ENCODE data around the gene RSAD2. TPM values are rescaled to one million over a fixed set of nuclear protein-coding genes. Genes with fewer than 3 reads are reported as not detected.

The RSAD2 gene
- total RNA-seq, 1 donor from 2014 or later: 25.7 TPM

DNA sequence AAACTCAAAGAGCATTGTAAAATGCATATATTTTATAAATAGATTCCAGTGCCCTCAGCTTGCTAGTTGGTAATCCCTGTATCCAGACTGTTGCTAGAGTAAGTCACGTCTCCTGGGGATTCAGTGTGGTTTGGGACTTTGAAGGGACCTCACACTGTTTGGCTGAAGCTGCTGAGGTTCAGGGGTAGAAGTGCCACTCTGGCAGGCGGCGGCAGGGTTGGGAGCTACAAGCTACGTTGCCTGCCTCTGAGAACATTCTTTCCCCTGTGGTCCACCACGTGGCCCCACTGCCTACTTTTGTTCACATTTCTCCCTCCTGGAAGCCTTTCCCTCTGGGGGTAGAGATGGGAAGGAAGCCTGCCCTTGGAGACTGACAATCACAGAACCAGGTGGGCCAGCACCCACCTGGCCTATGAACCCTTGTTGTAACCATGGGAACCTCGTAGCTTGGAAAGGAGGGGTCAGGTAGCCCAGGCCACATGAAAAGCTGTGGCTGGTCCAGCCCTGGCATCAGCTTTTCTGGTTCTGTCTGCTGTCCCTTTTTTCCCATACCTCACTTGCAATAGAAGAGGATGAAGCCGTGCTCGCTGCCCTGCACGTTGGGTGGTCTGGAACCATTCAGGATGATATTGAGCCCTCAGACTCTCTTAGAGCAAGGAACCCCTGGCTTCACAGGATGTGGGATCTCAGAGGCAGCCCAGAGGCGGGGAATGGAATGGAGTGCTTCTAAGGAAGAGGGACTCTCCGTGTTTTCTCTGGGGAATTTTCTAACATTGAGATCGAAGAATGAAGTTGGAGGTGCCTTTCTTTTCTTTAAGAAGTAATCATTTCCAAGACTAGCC is 42.5 kb downstream of the RSAD2 start:
- DNase-seq (no peak), ATAC-seq (no peak)
- no peaks in the 10 kb centered on the region for H3K36me3 ChIP-seq
- TF ChIP-seq, protein P1, sequence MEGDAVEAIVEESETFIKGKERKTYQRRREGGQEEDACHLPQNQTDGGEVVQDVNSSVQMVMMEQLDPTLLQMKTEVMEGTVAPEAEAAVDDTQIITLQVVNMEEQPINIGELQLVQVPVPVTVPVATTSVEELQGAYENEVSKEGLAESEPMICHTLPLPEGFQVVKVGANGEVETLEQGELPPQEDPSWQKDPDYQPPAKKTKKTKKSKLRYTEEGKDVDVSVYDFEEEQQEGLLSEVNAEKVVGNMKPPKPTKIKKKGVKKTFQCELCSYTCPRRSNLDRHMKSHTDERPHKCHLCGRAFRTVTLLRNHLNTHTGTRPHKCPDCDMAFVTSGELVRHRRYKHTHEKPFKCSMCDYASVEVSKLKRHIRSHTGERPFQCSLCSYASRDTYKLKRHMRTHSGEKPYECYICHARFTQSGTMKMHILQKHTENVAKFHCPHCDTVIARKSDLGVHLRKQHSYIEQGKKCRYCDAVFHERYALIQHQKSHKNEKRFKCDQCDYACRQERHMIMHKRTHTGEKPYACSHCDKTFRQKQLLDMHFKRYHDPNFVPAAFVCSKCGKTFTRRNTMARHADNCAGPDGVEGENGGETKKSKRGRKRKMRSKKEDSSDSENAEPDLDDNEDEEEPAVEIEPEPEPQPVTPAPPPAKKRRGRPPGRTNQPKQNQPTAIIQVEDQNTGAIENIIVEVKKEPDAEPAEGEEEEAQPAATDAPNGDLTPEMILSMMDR (IDR thresholded peaks at IDR 0.05): no peak
- peaks cover 4% of the 10 kb centered on the region for H3K4me1 ChIP-seq
- no peak overlapping the region for H3K4me3 ChIP-seq
- H3K27me3 ChIP-seq: no peaks in the 10 kb centered on the region
- no peaks in the 10 kb centered on the region for H3K9me3 ChIP-seq
- no peak overlapping the region for H3K27ac ChIP-seq
- intact Hi-C loops (cut with DNase I): loop anchor here (10.0 kb wide), 1 partner anchor 105 kb away; no protein-coding TSS in a partner anchor

DNA sequence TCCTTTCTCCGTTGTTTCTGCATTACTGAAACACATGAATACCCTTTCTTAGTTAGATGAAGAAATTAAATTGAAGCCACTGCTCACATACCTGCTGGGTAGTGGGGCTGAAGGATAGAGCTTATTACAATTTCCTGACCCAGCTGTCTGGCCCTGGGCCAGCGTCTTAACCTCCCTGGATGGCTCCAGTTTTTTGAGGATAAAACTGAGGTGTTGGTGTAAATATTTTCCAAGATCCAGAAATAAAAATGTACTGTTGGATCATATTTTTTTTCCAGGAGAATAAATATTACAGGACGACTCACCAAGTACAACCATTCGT is 43.1 kb downstream of the RSAD2 start:
- ATAC-seq (no peak), DNase-seq (no peak)
- H3K27me3 ChIP-seq: no peaks in the 10 kb centered on the region
- H3K4me3 ChIP-seq: no peak overlapping the region
- H3K4me1 ChIP-seq: peaks cover 4% of the 10 kb centered on the region
- no peaks in the 10 kb centered on the region for H3K36me3 ChIP-seq
- TF ChIP-seq, protein P1 (IDR thresholded peaks at IDR 0.05): no peak
- intact Hi-C loops (cut with DNase I): no loop called here
- H3K27ac ChIP-seq: no peak overlapping the region
- H3K9me3 ChIP-seq: no peaks in the 10 kb centered on the region

GRCh38 chr2:6921321-6921922 is 43.8 kb downstream of the RSAD2 start:
- no peak for DNase-seq
- H3K27ac ChIP-seq: no peak overlapping the region
- intact Hi-C loops (cut with DNase I): no loop called here

GRCh38 chr2:6922201-6922656 is 44.7 kb downstream of the RSAD2 start:
- H3K27me3 ChIP-seq: no peaks in the 10 kb centered on the region
- no peaks in the 10 kb centered on the region for H3K4me1 ChIP-seq
- H3K9me3 ChIP-seq: no peaks in the 10 kb centered on the region
- intact Hi-C loops (cut with DNase I): no loop called here
- DNase-seq (no peak), ATAC-seq (no peak)
- TF ChIP-seq, protein P1 (IDR thresholded peaks at IDR 0.05): peak; percentile 9
- no peaks in the 10 kb centered on the region for H3K36me3 ChIP-seq
- H3K27ac ChIP-seq: no peak overlapping the region
- H3K4me3 ChIP-seq: no peak overlapping the region

More at GRCh38 chr2:6921321-6921922, 43.8 kb downstream of the RSAD2 start:
- TF ChIP-seq, protein P1 (IDR thresholded peaks at IDR 0.05): no peak
- ATAC-seq: no peak
- no peaks in the 10 kb centered on the region for H3K36me3 ChIP-seq
- H3K9me3 ChIP-seq: no peaks in the 10 kb centered on the region
- H3K4me1 ChIP-seq: peaks cover 4% of the 10 kb centered on the region
- no peaks in the 10 kb centered on the region for H3K27me3 ChIP-seq
- H3K4me3 ChIP-seq: no peak overlapping the region

DNA sequence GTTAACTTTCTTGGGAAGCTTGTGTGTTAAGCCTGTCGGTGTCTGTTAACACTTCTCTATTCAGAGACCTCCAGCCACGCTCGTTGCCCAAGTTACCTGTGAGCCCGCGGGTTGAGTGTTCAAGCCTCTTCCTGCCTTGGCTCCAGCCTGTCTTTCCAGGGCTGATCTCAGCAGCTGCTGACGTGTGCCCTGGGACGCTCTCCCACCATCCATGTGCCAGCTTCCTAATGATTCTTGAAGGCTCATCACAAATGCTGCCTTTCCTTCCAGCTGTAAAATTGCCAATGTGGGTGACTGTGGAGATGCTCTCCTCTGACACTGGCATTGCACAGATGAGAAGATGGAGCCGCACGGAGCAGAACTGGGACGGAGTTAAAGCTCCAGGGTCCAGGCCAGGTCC is 45.7 kb downstream of the RSAD2 start:
- no peak for DNase-seq
- Histone ChIP-seq H3K27me3 (no peaks in the 10 kb centered on the region), H3K27ac (no peak overlapping the region), H3K4me1 (no peaks in the 10 kb centered on the region), H3K36me3 (no peaks in the 10 kb centered on the region), H3K4me3 (no peak overlapping the region), H3K9me3 (no peaks in the 10 kb centered on the region)
- no peak for ATAC-seq
- intact Hi-C loops (cut with DNase I): no loop called here
- TF ChIP-seq, protein P1 (IDR thresholded peaks at IDR 0.05): no peak

All from upper lobe of right lung (tissue), 1 donor.